Neural cell (in vitro differentiated cells): ENCODE results near the gene SCO1. TPM values are rescaled to one million over a fixed set of nuclear protein-coding genes. Genes with fewer than 3 reads are reported as not detected.

ENCODE experiments used
- H2AFZ ChIP-seq: fragments of 200-600, 300-800 bp; sonication (generic), shearing (Covaris generic); 2 replicates; pipeline ENCODE4 v1.6.0; 2014; ENCODE audit warnings: low read depth, mild to moderate bottlenecking, antibody characterized with exemption, low read length, moderate library complexity
- H3F3A ChIP-seq: fragments of 200-600 bp; shearing (Covaris generic); 2 replicates; pipeline ENCODE4 v1.6.1; 2016; ENCODE audit warnings: mild to moderate bottlenecking, moderate library complexity, mixed read lengths, antibody characterized with exemption, low read length; ENCODE audit not compliant: insufficient read depth, poor library complexity, severe bottlenecking
- H3K27ac ChIP-seq: fragments of 200-600, 300-800 bp; sonication (generic), shearing (Covaris generic); 2 replicates; pipeline ENCODE4 v1.5.1; 2014; ENCODE audit warnings: mild to moderate bottlenecking, low read length, moderate library complexity
- H3K27me3 ChIP-seq: fragments of 300-800, 200-600 bp; sonication (generic), shearing (Covaris generic); 2 replicates; pipeline ENCODE4 v1.6.0; 2014; ENCODE audit warnings: mild to moderate bottlenecking, low read depth, low read length, moderate library complexity; ENCODE audit not compliant: insufficient read depth
- H3K36me3 ChIP-seq: fragments of 300-800, 200-600 bp; sonication (generic), shearing (Covaris generic); 2 replicates; pipeline ENCODE4 v1.5.1; 2014; ENCODE audit warnings: mild to moderate bottlenecking, antibody characterized with exemption, low read length, moderate library complexity; ENCODE audit not compliant: insufficient read depth
- H3K4me2 ChIP-seq: fragments of 300-800, 200-600 bp; sonication (generic), shearing (Covaris generic); 2 replicates; pipeline ENCODE4 v1.6.0; 2014; ENCODE audit warnings: mild to moderate bottlenecking, low read length
- H3K4me3 ChIP-seq: fragments of 300-800, 200-600 bp; sonication (generic), shearing (Covaris generic); 2 replicates; pipeline ENCODE4 v1.5.1; 2014; ENCODE audit warnings: mild to moderate bottlenecking, low read length, moderate library complexity
- H3K79me2 ChIP-seq: fragments of 200-600 bp; shearing (Covaris generic); replicated peaks from 2 replicates; pipeline ENCODE4 v1.6.0; 2014; ENCODE audit warnings: mild to moderate bottlenecking, low read length, moderate library complexity; ENCODE audit not compliant: insufficient read depth
- H3K9ac ChIP-seq: fragments of 300-800, 200-600 bp; sonication (generic), shearing (Covaris generic); 2 replicates; pipeline ENCODE4 v1.6.1; 2016; ENCODE audit warnings: mild to moderate bottlenecking, low read length, mixed read lengths
- H3K9me2 ChIP-seq: fragments of 200-600 bp; shearing (Covaris generic); 2 replicates; pipeline ENCODE4 v1.6.1; 2016; ENCODE audit warnings: mild to moderate bottlenecking, low read length, mixed read lengths; ENCODE audit not compliant: insufficient read depth
- H3K9me3 ChIP-seq: fragments of 200-600, 300-800 bp; sonication (generic), shearing (Covaris generic); 2 replicates; pipeline ENCODE4 v1.6.1; 2016; ENCODE audit warnings: mild to moderate bottlenecking, mixed run types, low read length, moderate library complexity, mixed read lengths
- H4K20me1 ChIP-seq: fragments of 200-600 bp; shearing (Covaris generic); 2 replicates; pipeline ENCODE4 v1.6.1; 2016; ENCODE audit warnings: mild to moderate bottlenecking, mixed run types; ENCODE audit not compliant: insufficient read depth
- EP300 ChIP-seq: fragments of 450-650 bp; conservative IDR thresholded peaks from 2 replicates; pipeline ENCODE4 v1.6.1; 2014; ENCODE audit warnings: antibody characterized with exemption, mild to moderate bottlenecking, moderate library complexity; ENCODE audit not compliant: poor library complexity, severe bottlenecking
- EZH2 ChIP-seq: fragments of 200-600, 300-800 bp; shearing (Covaris generic), sonication (generic); IDR thresholded peaks from 2 replicates; pipeline ENCODE4 v1.6.1; 2014; ENCODE audit warnings: antibody characterized with exemption, low read length, borderline replicate concordance, mild to moderate bottlenecking; ENCODE audit not compliant: insufficient read depth, poor library complexity, severe bottlenecking
- MXI1 ChIP-seq: fragments of 450-650 bp; conservative IDR thresholded peaks from 2 replicates; pipeline ENCODE4 v1.6.1; 2014; ENCODE audit warnings: antibody characterized with exemption, mild to moderate bottlenecking; ENCODE audit not compliant: poor library complexity, severe bottlenecking
- POLR2AphosphoS5 ChIP-seq: IDR thresholded peaks from 2 replicates; pipeline ENCODE4 v1.6.1; 2012
- RAD21 ChIP-seq: fragments of 450-650 bp; conservative IDR thresholded peaks from 2 replicates; pipeline ENCODE4 v1.6.1; 2014; ENCODE audit warnings: antibody characterized with exemption, mild to moderate bottlenecking, moderate library complexity
- SMC3 ChIP-seq: fragments of 450-650 bp; conservative IDR thresholded peaks from 2 replicates; pipeline ENCODE4 v1.6.1; 2014; ENCODE audit warnings: antibody characterized with exemption, mild to moderate bottlenecking, moderate library complexity; ENCODE audit not compliant: poor library complexity
- TAF1 ChIP-seq: IDR thresholded peaks from 2 replicates; pipeline ENCODE4 v1.6.1; 2012; ENCODE audit warnings: low read depth
- polyA plus RNA-seq: library from polyadenylated mRNA; depleted of rRNA; stranded (reverse); fragments of >200 nt; gene quantifications from 2 replicates; pipeline ENCODE4 v1.2.3, GENCODE V29; 2014
- TF ChIP-seq, protein P1 (sequence below): IDR thresholded peaks from 2 replicates; pipeline ENCODE4 v1.6.1; 2012; ENCODE audit warnings: borderline replicate concordance
- TF ChIP-seq, protein P2 (sequence below): fragments of 450-650 bp; IDR thresholded peaks from 2 replicates; pipeline ENCODE4 v1.5.1; 2014; ENCODE audit warnings: antibody characterized with exemption, mild to moderate bottlenecking, moderate library complexity; ENCODE audit not compliant: poor library complexity, severe bottlenecking

SCO1 gene
- polyA plus RNA-seq, 1 donor from 2014 or later = 28.8 TPM

GRCh38 chr17:10681866-10682446, 15.4 kb downstream of the SCO1 start:
- Histone ChIP-seq H4K20me1 (no peaks in the 10 kb centered on the region), H3K4me3 (no peak overlapping the region), H3K27ac (no peak overlapping the region), H3K9me2 (no peaks in the 10 kb centered on the region), H2AFZ (no peak overlapping the region), H3K9me3 (no peaks in the 10 kb centered on the region), H3K9ac (no peak overlapping the region), H3F3A (no peaks in the 10 kb centered on the region), H3K4me2 (no peak overlapping the region), H3K36me3 (peaks cover 5% of the 10 kb centered on the region), H3K27me3 (no peaks in the 10 kb centered on the region), H3K79me2 (no peaks in the 10 kb centered on the region)
- TF ChIP-seq, protein P1, sequence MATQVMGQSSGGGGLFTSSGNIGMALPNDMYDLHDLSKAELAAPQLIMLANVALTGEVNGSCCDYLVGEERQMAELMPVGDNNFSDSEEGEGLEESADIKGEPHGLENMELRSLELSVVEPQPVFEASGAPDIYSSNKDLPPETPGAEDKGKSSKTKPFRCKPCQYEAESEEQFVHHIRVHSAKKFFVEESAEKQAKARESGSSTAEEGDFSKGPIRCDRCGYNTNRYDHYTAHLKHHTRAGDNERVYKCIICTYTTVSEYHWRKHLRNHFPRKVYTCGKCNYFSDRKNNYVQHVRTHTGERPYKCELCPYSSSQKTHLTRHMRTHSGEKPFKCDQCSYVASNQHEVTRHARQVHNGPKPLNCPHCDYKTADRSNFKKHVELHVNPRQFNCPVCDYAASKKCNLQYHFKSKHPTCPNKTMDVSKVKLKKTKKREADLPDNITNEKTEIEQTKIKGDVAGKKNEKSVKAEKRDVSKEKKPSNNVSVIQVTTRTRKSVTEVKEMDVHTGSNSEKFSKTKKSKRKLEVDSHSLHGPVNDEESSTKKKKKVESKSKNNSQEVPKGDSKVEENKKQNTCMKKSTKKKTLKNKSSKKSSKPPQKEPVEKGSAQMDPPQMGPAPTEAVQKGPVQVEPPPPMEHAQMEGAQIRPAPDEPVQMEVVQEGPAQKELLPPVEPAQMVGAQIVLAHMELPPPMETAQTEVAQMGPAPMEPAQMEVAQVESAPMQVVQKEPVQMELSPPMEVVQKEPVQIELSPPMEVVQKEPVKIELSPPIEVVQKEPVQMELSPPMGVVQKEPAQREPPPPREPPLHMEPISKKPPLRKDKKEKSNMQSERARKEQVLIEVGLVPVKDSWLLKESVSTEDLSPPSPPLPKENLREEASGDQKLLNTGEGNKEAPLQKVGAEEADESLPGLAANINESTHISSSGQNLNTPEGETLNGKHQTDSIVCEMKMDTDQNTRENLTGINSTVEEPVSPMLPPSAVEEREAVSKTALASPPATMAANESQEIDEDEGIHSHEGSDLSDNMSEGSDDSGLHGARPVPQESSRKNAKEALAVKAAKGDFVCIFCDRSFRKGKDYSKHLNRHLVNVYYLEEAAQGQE = no peak
- TF ChIP-seq MXI1 = no peak
- TF ChIP-seq EP300 = no peak
- no peak for TF ChIP-seq RAD21
- TF ChIP-seq, protein P2, sequence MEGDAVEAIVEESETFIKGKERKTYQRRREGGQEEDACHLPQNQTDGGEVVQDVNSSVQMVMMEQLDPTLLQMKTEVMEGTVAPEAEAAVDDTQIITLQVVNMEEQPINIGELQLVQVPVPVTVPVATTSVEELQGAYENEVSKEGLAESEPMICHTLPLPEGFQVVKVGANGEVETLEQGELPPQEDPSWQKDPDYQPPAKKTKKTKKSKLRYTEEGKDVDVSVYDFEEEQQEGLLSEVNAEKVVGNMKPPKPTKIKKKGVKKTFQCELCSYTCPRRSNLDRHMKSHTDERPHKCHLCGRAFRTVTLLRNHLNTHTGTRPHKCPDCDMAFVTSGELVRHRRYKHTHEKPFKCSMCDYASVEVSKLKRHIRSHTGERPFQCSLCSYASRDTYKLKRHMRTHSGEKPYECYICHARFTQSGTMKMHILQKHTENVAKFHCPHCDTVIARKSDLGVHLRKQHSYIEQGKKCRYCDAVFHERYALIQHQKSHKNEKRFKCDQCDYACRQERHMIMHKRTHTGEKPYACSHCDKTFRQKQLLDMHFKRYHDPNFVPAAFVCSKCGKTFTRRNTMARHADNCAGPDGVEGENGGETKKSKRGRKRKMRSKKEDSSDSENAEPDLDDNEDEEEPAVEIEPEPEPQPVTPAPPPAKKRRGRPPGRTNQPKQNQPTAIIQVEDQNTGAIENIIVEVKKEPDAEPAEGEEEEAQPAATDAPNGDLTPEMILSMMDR = no peak
- TF ChIP-seq POLR2AphosphoS5 = no peak
- TF ChIP-seq SMC3 = no peak
- no peak for TF ChIP-seq EZH2
- no peak for TF ChIP-seq TAF1

- no peaks in the 10 kb centered on the region for H3K36me3 ChIP-seq
- H4K20me1 ChIP-seq = no peaks in the 10 kb centered on the region
- H3K27me3 ChIP-seq = no peaks in the 10 kb centered on the region
- TF ChIP-seq MXI1 (no peak), EP300 (no peak), RAD21 (no peak), SMC3 (no peak), EZH2 (no peak), POLR2AphosphoS5 (no peak), TAF1 (no peak)
- TF ChIP-seq, protein P1 = no peak
- TF ChIP-seq, protein P2 = no peak
- no peaks in the 10 kb centered on the region for H3K79me2 ChIP-seq
- no peaks in the 10 kb centered on the region for H3K9me2 ChIP-seq
- H3F3A ChIP-seq = no peaks in the 10 kb centered on the region
- no peak overlapping the region for H2AFZ ChIP-seq
- no peak overlapping the region for H3K4me2 ChIP-seq
- H3K27ac ChIP-seq = no peak overlapping the region
- H3K9ac ChIP-seq = no peak overlapping the region
- no peak overlapping the region for H3K4me3 ChIP-seq
- H3K9me3 ChIP-seq = no peaks in the 10 kb centered on the region
Observed at GRCh38 chr17:10674704-10675103, 22.6 kb downstream of the SCO1 start.
